K562 (cell line): Measurements from ENCODE around the gene IDH1. TPM values are rescaled to one million over a fixed set of nuclear protein-coding genes. Genes with fewer than 3 reads are reported as not detected.

Source experiments
- CHD7 ChIP-seq: fragments of 200-600 bp; sonication (generic); IDR thresholded peaks from one replicate; pipeline ENCODE4 v1.6.1; 2012; ENCODE audit warnings: mild to moderate bottlenecking, low read depth, low read length, inconsistent platforms
- POLR2B ChIP-seq: fragments of 450-650 bp; IDR thresholded peaks from 2 replicates; pipeline ENCODE4 v1.6.1; 2018; ENCODE audit warnings: low read depth; ENCODE audit not compliant: partially characterized antibody
- TEAD1 ChIP-seq, 2 experiments: fragments of 450-650 bp in 1 of 2; sonication (generic) in 1 of 2; formaldehyde crosslinking; IDR thresholded peaks; 2 replicates each; pipeline versions ENCODE4 v1.4.0 to v1.8.0; 2020 to 2022; ENCODE audit warnings: mild to moderate bottlenecking in 2 of 2, missing genetic modification reagents in 1 of 2
- ZBTB40 ChIP-seq, 2 experiments: fragments of 450-650 bp in 1 of 2; sonication (generic) in 1 of 2; formaldehyde crosslinking in 1 of 2; IDR thresholded peaks; 2 replicates each; pipeline versions ENCODE4 v1.7.1 to v1.9.0; 2016 to 2022; ENCODE audit warnings: inconsistent platforms in 1 of 2, mild to moderate bottlenecking in 1 of 2, missing genetic modification reagents in 1 of 2
- ZNF436 ChIP-seq: fragments of 250-450, 450-650 bp; sonication (Bioruptor Pico); formaldehyde crosslinking; IDR thresholded peaks from 2 replicates; pipeline ENCODE4 v1.7.0; 2020; ENCODE audit warnings: mild to moderate bottlenecking
- polyA plus RNA-seq, 8 experiments: library from polyadenylated mRNA; depleted of rRNA in 4 of 8; stranded (reverse) in 5 of 8; unstranded in 3 of 8; fragments of >200 nt; fragmentation: Nextera tagmentation in 2 of 8; fragmentation: Illumina TruSeq in 1 of 8; extraction: Ambion mirVana in 2 of 8; extraction: Trizol in 1 of 8; gene quantifications; 2 replicates each; pipeline versions ENCODE4 v1.2.1 to v1.2.3, GENCODE V29; 2011 to 2014; ENCODE audit warnings: inconsistent platforms in 1 of 8, missing spikeins in 1 of 8
- total RNA-seq, 7 experiments: library from RNA; depleted of rRNA in 6 of 7; stranded (reverse); fragments of >200 nt in 6 of 7; fragmentation: Illumina TruSeq in 2 of 7; extraction: Trizol in 2 of 7; gene quantifications; 2 replicates each; pipeline versions ENCODE4 v1.2.1 to v1.2.3, GENCODE V29; 2011 to 2021; ENCODE audit warnings: low replicate concordance in 1 of 7

The IDH1 gene
- total and polyA plus RNA-seq, 9 of the 15 experiments (the other 6 are each of a cell fraction or from before 2014, with no cell fraction given): 61.9 to 194 (median 101) TPM

GRCh38 chr2:208254118-208254870 lies 577 bp downstream of the IDH1 start (continued):
- TF ChIP-seq TEAD1 (CRISPR knock-in tag; IDR thresholded peaks at IDR 0.05) (0 out of 4 replicates have a peak, but pooled peaks of 1 of the 2 experiments have one; percentile 19), CHD7 (no peak), ZBTB40 (IDR thresholded peaks at IDR 0.05) (0 out of 2 replicates have a peak, but pooled peaks have one; percentile 17), ZBTB40 (CRISPR knock-in tag; IDR thresholded peaks at IDR 0.05) (no peak), POLR2B (peak; percentile 44), ZNF436 (CRISPR knock-in tag) (no peak)
